Astrocyte (in vitro differentiated cells and primary cell): ENCODE measurements around the gene SMOC2.

Experiments
- EZH2 ChIP-seq: IDR thresholded peaks from 2 replicates; pipeline ENCODE4 v1.6.1; 2012; ENCODE audit warnings: mild to moderate bottlenecking, low read length, inconsistent platforms; ENCODE audit not compliant: insufficient read depth
- TF ChIP-seq, protein P1 (sequence below): IDR thresholded peaks from 2 replicates; pipeline ENCODE4 v1.5.1; 2011; ENCODE audit warnings: low read depth, mild to moderate bottlenecking, inconsistent platforms, low read length, moderate library complexity; ENCODE audit not compliant: insufficient read depth

DNA sequence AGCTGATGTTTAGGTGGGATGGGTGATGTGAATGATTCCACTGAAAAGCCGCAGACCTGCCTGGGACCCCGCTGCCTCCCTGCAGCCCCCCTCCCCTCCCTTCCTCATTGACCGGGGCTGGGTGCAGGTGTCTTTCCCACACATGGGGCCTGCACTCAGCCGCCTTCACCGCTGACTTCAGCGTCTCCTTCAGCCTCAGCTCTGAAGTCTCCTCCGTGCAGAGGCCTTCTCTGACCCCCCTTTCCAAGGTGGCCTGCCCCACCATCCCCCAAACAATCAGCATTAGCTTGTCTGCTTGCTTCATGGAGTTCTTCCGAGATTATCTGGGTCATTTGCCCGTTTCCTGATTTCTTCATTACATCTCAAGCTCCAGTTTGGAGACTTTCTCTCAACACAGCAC is 140.7 kb downstream of the SMOC2 start:
- TF ChIP-seq, protein P1, sequence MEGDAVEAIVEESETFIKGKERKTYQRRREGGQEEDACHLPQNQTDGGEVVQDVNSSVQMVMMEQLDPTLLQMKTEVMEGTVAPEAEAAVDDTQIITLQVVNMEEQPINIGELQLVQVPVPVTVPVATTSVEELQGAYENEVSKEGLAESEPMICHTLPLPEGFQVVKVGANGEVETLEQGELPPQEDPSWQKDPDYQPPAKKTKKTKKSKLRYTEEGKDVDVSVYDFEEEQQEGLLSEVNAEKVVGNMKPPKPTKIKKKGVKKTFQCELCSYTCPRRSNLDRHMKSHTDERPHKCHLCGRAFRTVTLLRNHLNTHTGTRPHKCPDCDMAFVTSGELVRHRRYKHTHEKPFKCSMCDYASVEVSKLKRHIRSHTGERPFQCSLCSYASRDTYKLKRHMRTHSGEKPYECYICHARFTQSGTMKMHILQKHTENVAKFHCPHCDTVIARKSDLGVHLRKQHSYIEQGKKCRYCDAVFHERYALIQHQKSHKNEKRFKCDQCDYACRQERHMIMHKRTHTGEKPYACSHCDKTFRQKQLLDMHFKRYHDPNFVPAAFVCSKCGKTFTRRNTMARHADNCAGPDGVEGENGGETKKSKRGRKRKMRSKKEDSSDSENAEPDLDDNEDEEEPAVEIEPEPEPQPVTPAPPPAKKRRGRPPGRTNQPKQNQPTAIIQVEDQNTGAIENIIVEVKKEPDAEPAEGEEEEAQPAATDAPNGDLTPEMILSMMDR, result no peak
- TF ChIP-seq EZH2, result no peak
